B cell (primary cell): Measurements from ENCODE around the gene TXNRD1. TPM values are rescaled to one million over a fixed set of nuclear protein-coding genes. Genes with fewer than 3 reads are reported as not detected.
"Not testable (repeated sequence)": the region's sequence is repeated elsewhere in the genome, so short reads cannot be mapped to it uniquely, and the experiment has no call there.

Experiments used
- ATAC-seq: fragments of 200-7000 bp; cut with Tn5 transposase; one replicate; pipeline ENCODE4 v1.10.0; 2021; ENCODE audit warnings: low read depth, mild to moderate bottlenecking, moderate number of reproducible peaks, moderate library complexity
- CTCF ChIA-PET: fragments of 350-600 bp; sonication (Branson Sonifier 250); formaldehyde crosslinking; loops from one replicate; lab custom pipeline; 2021; ENCODE audit warnings: antibody characterized with exemption, inconsistent platforms; lab: Charles Lee
- POLR2A ChIA-PET: fragments of 350-600 bp; sonication (Branson Sonifier 250); formaldehyde crosslinking; loops from one replicate; lab custom pipeline; 2021; ENCODE audit warnings: antibody characterized with exemption; lab: Charles Lee
- DNase-seq: peaks from one replicate; pipeline ENCODE4 v3.0.0; 2013
- H2AFZ ChIP-seq: 2 replicates; pipeline ENCODE4 v1.6.1; 2012; ENCODE audit warnings: mild to moderate bottlenecking, low read depth, low read length; ENCODE audit not compliant: insufficient read depth, poor library complexity, severe bottlenecking
- H3K27ac ChIP-seq, 2 donors: 1 replicate in 1 of 2; 2 replicates in 1 of 2; pipeline ENCODE4 v1.5.1; 2012 to 2013; ENCODE audit warnings: low read length in 2 of 2, mild to moderate bottlenecking in 2 of 2, moderate library complexity in 1 of 2
- H3K27me3 ChIP-seq, 4 experiments: fragments of 200-600 bp in 1 of 4; sonication (generic) in 1 of 4; replicated peaks in 1 of 4; 1 replicate in 2 of 4; 2 replicates in 2 of 4; pipeline versions ENCODE4 v1.6.1 to v1.7.0; 2013 to 2016; ENCODE audit warnings: low read length in 3 of 4, mild to moderate bottlenecking in 2 of 4, mixed read lengths in 1 of 4, moderate library complexity in 1 of 4; ENCODE audit not compliant: insufficient read depth in 4 of 4, control insufficient read depth in 3 of 4; ENCODE audit errors: control extremely low read depth in 1 of 4
- H3K36me3 ChIP-seq, 2 experiments: replicated peaks in 1 of 2; 1 replicate in 1 of 2; 2 replicates in 1 of 2; pipeline versions ENCODE4 v1.6.1 to v1.7.1; 2013; ENCODE audit warnings: low read length in 1 of 2; ENCODE audit not compliant: insufficient read depth in 2 of 2, control insufficient read depth in 1 of 2; ENCODE audit errors: control extremely low read depth in 1 of 2, extremely low read depth in 1 of 2
- H3K4me1 ChIP-seq, 2 donors: fragments of 200-600 bp in 1 of 2; sonication (generic) in 1 of 2; 1 replicate in 1 of 2; 2 replicates in 1 of 2; pipeline versions ENCODE4 v1.5.1 to v1.6.1; 2013 to 2017; ENCODE audit warnings: low read length in 2 of 2; ENCODE audit not compliant: control insufficient read depth in 2 of 2, insufficient read depth in 2 of 2
- H3K4me2 ChIP-seq: replicated peaks from 2 replicates; pipeline ENCODE3; 2012; ENCODE audit warnings: mild to moderate bottlenecking, low read depth, low read length; ENCODE audit not compliant: poor library complexity, severe bottlenecking
- H3K4me3 ChIP-seq, 5 experiments: fragments of 200-600 bp in 1 of 5; sonication (generic) in 1 of 5; 1 replicate in 3 of 5; 2 replicates in 2 of 5; pipeline versions ENCODE4 v1.5.1 to v1.7.0; 2011 to 2016; ENCODE audit warnings: low read length in 4 of 5, mild to moderate bottlenecking in 4 of 5, low read depth in 2 of 5, control low read depth in 1 of 5, moderate library complexity in 1 of 5; ENCODE audit not compliant: insufficient read depth in 1 of 5; ENCODE audit errors: control extremely low read depth in 1 of 5, extremely low read depth in 1 of 5
- H3K79me2 ChIP-seq: fragments of 200-600 bp; sonication (generic); one replicate; pipeline ENCODE4 v1.6.0; 2016; ENCODE audit warnings: low read length; ENCODE audit not compliant: control insufficient read depth, insufficient read depth
- H3K9ac ChIP-seq: fragments of 200-600 bp; sonication (generic); 2 replicates; pipeline ENCODE4 v1.6.1; 2017; ENCODE audit warnings: mild to moderate bottlenecking, low read length, moderate library complexity
- H3K9me3 ChIP-seq, 3 donors: one replicate each; pipeline versions ENCODE4 v1.6.1 to v1.7.1; 2013; ENCODE audit warnings: low read length in 2 of 3; ENCODE audit not compliant: control insufficient read depth in 2 of 3, insufficient read depth in 1 of 3; ENCODE audit errors: control extremely low read depth in 1 of 3
- H4K20me1 ChIP-seq: 2 replicates; pipeline ENCODE4 v1.6.0; 2012; ENCODE audit warnings: mild to moderate bottlenecking, low read length; ENCODE audit not compliant: insufficient read depth, control insufficient read depth, poor library complexity, severe bottlenecking
- H3K27ac Mint-ChIP-seq: one replicate; pipeline ENCODE4 v1.8.0; 2021; ENCODE audit warnings: mixed read lengths
- H3K27me3 Mint-ChIP-seq: one replicate; pipeline ENCODE4 v1.8.0; 2021; ENCODE audit warnings: mixed read lengths
- H3K4me1 Mint-ChIP-seq: one replicate; pipeline ENCODE4 v1.8.0; 2021; ENCODE audit warnings: mixed read lengths
- H3K4me3 Mint-ChIP-seq: one replicate; pipeline ENCODE4 v1.8.0; 2021; ENCODE audit warnings: mixed read lengths
- H3K9me3 Mint-ChIP-seq: one replicate; pipeline ENCODE4 v1.8.0; 2022; ENCODE audit warnings: mixed read lengths; ENCODE audit not compliant: insufficient read depth
- EZH2 ChIP-seq: IDR thresholded peaks from 2 replicates; pipeline ENCODE4 v1.6.1; 2012; ENCODE audit warnings: borderline replicate concordance, low read depth, mild to moderate bottlenecking, moderate library complexity, low read length; ENCODE audit not compliant: insufficient read depth, poor library complexity, severe bottlenecking
- WGBS: methylation state at CpG from one replicate; pipeline ENCODE4 v1.1.5; 2013; ENCODE audit warnings: missing lambda C conversion rate; ENCODE audit not compliant: insufficient coverage; 5-methylcytosine and 5-hydroxymethylcytosine counted together
- intact Hi-C: fragments of 100-400 bp; cut with micrococcal nuclease; formaldehyde crosslinking; loops from one replicate; pipeline ENCODE4 v1.10.0; 2022
- polyA plus RNA-seq: library from polyadenylated mRNA; depleted of rRNA; stranded (reverse); fragments of >200 nt; gene quantifications from 2 replicates; pipeline ENCODE4 v1.2.3, GENCODE V29; 2012
- total RNA-seq, 2 donors: library from RNA; stranded (reverse); fragments of 120-200 nt in 1 of 2; gene quantifications; 1 replicate in 1 of 2; 2 replicates in 1 of 2; pipeline versions ENCODE4 v1.2.3 to v1.2.4, GENCODE V29; 2013 to 2022
- TF ChIP-seq, protein P1 (sequence below): fragments of 200-600 bp; IDR thresholded peaks from one replicate; pipeline ENCODE4 v1.8.0; 2022; ENCODE audit warnings: antibody characterized with exemption, mild to moderate bottlenecking

Gene TXNRD1
- total and polyA plus RNA-seq, 2 donors (not counting 1 experiment from before 2014, with no cell fraction given), result 10.1 to 44.6 TPM

DNA sequence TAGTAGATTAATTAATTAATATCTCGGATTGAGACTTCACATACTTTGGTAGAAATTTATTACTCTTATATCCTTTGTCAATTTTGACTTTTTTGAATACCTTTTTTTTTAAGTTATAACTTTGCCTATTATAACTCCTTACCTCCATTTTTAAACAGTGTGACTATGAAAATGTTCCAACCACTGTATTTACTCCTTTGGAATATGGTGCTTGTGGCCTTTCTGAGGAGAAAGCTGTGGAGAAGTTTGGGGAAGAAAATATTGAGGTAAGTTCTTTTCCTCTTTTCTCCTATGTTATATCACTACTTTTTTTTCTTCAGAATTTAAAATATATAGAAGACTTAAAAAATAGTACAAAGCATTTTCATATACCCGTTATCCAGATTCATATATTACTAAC lies 115.8 kb downstream of the TXNRD1 start:
- intact Hi-C loops, result no loop called here
- no peak overlapping the region for H3K27ac ChIP-seq
- no peak overlapping the region for H3K4me3 Mint-ChIP-seq
- no peaks in the 10 kb centered on the region for H3K27me3 ChIP-seq
- no peaks in the 10 kb centered on the region for H3K79me2 ChIP-seq
- no peaks in the 10 kb centered on the region for H3K4me1 ChIP-seq
- ChIA-PET POLR2A (no interaction called here), CTCF (no interaction called here)
- DNase-seq (no peak), ATAC-seq (no peak)
- H3K9me3 Mint-ChIP-seq, result no peaks in the 10 kb centered on the region
- H3K9ac ChIP-seq, result no peak overlapping the region
- H3K4me2 ChIP-seq, result no peak overlapping the region
- no peak overlapping the region for H3K4me3 ChIP-seq
- no peak overlapping the region for H2AFZ ChIP-seq
- H3K4me1 Mint-ChIP-seq, result no peaks in the 10 kb centered on the region
- H4K20me1 ChIP-seq, result no peaks in the 10 kb centered on the region
- H3K9me3 ChIP-seq, result no peaks in the 10 kb centered on the region
- no CpG with 5 or more reads among the region's 2 CpGs for WGBS
- no peak overlapping the region for H3K27ac Mint-ChIP-seq
- H3K27me3 Mint-ChIP-seq, result no peaks in the 10 kb centered on the region
- TF ChIP-seq, protein P1, sequence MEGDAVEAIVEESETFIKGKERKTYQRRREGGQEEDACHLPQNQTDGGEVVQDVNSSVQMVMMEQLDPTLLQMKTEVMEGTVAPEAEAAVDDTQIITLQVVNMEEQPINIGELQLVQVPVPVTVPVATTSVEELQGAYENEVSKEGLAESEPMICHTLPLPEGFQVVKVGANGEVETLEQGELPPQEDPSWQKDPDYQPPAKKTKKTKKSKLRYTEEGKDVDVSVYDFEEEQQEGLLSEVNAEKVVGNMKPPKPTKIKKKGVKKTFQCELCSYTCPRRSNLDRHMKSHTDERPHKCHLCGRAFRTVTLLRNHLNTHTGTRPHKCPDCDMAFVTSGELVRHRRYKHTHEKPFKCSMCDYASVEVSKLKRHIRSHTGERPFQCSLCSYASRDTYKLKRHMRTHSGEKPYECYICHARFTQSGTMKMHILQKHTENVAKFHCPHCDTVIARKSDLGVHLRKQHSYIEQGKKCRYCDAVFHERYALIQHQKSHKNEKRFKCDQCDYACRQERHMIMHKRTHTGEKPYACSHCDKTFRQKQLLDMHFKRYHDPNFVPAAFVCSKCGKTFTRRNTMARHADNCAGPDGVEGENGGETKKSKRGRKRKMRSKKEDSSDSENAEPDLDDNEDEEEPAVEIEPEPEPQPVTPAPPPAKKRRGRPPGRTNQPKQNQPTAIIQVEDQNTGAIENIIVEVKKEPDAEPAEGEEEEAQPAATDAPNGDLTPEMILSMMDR, result no peak
- no peak for TF ChIP-seq EZH2
- H3K36me3 ChIP-seq, result peaks cover 8 to 27% of the 10 kb centered on the region in 2 experiments

DNA sequence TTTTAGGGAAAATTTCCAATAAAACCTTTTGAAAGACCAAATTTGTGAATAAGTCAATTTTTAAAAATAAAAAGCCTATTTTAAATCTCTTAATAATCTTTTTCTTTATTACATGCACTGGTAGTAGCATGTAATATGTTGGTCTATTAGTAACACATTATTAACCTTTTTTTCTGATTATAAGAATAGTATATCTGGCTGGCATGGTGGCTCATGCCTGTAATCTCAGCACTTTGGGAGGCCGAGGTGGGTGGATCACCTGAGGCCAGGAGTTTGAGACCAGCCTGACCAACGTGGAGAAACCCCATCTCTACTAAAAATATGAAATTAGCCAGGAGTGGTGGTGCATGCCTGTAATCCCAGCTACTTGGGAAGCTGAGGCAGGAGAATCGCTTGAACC lies 116.7 kb downstream of the TXNRD1 start:
- H3K4me1 Mint-ChIP-seq, POLR2A ChIA-PET, H3K4me3 ChIP-seq, H3K4me3 Mint-ChIP-seq, H2AFZ ChIP-seq, H4K20me1 ChIP-seq, H3K9me3 Mint-ChIP-seq, H3K4me2 ChIP-seq, H3K4me1 ChIP-seq, H3K27me3 ChIP-seq, intact Hi-C loops, CTCF ChIA-PET, DNase-seq, H3K27me3 Mint-ChIP-seq, H3K27ac ChIP-seq, H3K27ac Mint-ChIP-seq, H3K79me2 ChIP-seq, ATAC-seq, H3K9me3 ChIP-seq, H3K9ac ChIP-seq: not testable (repeated sequence)
- no CpG with 5 or more reads among the region's 3 CpGs for WGBS
- H3K36me3 ChIP-seq, result peaks cover 7 to 21% of the 10 kb centered on the region in 2 experiments
